BLaER1 treated with 17β-estradiol and CSF1 and Interleukin-3, amounts not matched to agents 10 nM and 100 nM (cell line): Measurements from ENCODE around the gene CIAO2B.

Experiments
- H3K27ac ChIP-seq, 11 experiments: shearing (Covaris generic); formaldehyde crosslinking; 2 replicates each; pipeline ENCODE4 v1.8.1; 2022
- H3K27me3 ChIP-seq, 11 experiments: shearing (Covaris generic); formaldehyde crosslinking; 2 replicates each; pipeline ENCODE4 v1.8.1; 2022
- H3K36me3 ChIP-seq, 11 experiments: shearing (Covaris generic); formaldehyde crosslinking; 2 replicates each; pipeline ENCODE4 v1.8.1; 2022
- H3K4me1 ChIP-seq, 10 experiments: shearing (Covaris generic); formaldehyde crosslinking; 2 replicates each; pipeline ENCODE4 v1.8.1; 2022
- H3K4me2 ChIP-seq, 11 experiments: shearing (Covaris generic); formaldehyde crosslinking; 2 replicates each; pipeline ENCODE4 v1.8.1; 2022
- H3K4me3 ChIP-seq, 10 experiments: shearing (Covaris generic); formaldehyde crosslinking; 2 replicates each; pipeline ENCODE4 v1.8.1; 2022
- H3K9ac ChIP-seq, 11 experiments: shearing (Covaris generic); formaldehyde crosslinking; 2 replicates each; pipeline ENCODE4 v1.8.1; 2022
- H3K9me3 ChIP-seq, 11 experiments: shearing (Covaris generic); formaldehyde crosslinking; replicated peaks in 1 of 11; 2 replicates each; pipeline ENCODE4 v1.8.1; 2022
- H4K20me1 ChIP-seq, 11 experiments: shearing (Covaris generic); formaldehyde crosslinking; 2 replicates each; pipeline ENCODE4 v1.8.1; 2022
- Cebpa-rat ChIP-seq, 11 experiments: shearing (Covaris generic); IDR thresholded peaks; 2 replicates each; pipeline ENCODE4 v1.8.1; 2022

CIAO2B gene

DNA sequence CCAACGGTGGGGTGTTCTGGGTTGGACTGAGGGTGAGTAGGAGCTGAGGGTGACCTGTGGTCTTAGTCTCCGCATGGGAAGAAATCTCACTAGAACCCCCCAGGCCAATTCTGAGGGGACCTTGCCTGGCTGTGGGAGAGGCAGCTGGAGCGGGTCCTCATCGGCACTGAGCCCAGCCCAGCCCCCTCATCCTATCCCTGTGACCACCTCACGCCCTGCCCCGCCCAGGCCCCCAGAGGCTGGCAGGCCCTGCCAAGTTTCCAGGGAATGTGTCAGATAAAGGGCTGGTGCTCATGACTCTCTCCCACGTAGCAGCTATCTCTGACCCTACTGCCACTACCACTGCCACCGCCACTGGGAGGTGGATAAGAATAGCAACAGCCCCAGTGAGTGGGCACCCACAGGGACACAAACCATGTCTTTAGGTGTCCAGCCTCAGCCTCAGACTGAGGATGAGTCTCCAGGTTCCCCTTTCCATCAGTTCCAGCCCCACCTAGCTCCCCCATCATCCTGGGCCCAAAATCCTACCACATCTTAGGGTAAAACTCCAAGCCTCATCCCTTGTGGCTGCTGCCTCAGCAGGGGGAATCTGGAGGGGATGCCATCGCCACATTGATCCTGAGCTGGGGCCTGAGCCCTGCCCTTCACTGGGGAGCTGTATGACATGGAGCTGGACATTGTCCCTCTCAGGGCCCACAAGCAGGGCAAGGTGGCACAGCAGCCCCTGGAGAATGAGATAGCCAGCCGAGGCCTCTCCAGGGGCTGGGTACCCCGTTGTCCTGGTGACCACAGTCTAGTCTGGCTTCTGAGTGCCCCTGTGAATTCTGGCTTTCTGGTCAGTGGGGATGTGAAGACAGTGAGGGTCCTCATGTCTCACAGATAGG is 30.4 kb downstream of the CIAO2B start:
- Histone ChIP-seq H3K27me3 (no peaks in the 10 kb centered on the region), H3K36me3 (no peaks in the 10 kb centered on the region), H3K4me1 (peaks cover 32 to 83% (median 63%) of the 10 kb centered on the region in 10 experiments), H3K27ac (peak overlapping the region in 5 of 11 experiments; percentile 0 to 61 (median 59); a peak in 7 of 22 replicates), H3K9ac (peak overlapping the region in 4 of 11 experiments; percentile 37 to 59 (median 42); a peak in 6 of 22 replicates), H3K9me3 (no peaks in the 10 kb centered on the region), H3K4me2 (peak overlapping the region; percentile 45 to 90 (median 63)), H3K4me3 (0 out of 20 replicates have a peak overlapping the region, but pooled peaks of 1 of the 10 experiments have one; percentile 11), H4K20me1 (no peaks in the 10 kb centered on the region; a peak in 2 of 22 replicates)
- TF ChIP-seq Cebpa-rat (IDR thresholded peaks at IDR 0.05): no peak

DNA sequence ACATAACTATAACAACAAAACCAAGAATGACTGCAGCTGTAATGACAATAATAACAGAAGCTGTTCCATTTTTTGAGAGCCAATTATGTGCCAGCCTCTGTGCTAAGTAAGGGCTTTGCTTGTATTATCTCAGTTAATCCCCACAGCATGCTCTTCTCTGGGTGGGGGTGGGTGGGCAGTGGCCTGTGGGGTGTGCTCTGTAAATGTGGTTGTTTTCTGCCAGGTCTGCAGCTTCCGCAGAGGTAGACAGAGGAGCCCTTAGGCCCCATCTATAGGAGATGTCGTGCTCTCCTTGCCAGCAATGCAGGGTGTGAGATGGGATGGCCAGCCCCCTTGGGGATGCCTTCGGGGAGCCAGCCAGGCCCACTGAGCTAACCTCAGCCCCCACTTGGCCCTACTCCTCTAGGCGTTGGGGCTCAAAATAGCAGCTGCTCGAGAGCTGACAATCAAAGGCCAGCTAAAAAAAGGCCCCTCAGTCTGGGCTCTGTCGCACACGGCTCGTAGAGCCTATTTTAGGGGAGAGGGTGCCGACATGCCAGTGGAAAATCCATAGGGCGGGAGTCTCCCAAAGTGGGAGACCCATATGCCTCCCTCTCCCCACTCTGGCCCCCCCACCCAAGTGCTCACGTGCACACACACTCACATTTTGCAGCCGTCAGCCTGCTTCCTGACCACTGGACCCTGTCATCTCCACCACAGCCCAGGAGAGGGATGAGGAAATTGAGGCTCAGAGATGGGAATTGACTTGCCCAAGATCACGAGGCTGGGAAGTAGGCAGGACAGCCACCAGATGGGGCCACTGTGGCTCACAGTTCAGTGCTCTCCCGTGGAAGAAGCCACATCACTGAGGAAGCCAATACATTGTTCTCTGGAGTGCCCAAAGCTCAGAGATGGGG is 31.3 kb downstream of the CIAO2B start:
- no peaks in the 10 kb centered on the region for H3K36me3 ChIP-seq
- H3K4me2 ChIP-seq: peak overlapping the region; percentile 45 to 90 (median 63)
- H3K27me3 ChIP-seq: no peaks in the 10 kb centered on the region
- H4K20me1 ChIP-seq: no peaks in the 10 kb centered on the region; a peak in 2 of 22 replicates
- H3K9ac ChIP-seq: peak overlapping the region in 4 of 11 experiments; percentile 37 to 59 (median 42); a peak in 6 of 22 replicates
- 0 out of 20 replicates have a peak overlapping the region, but pooled peaks of 1 of the 10 experiments have one; percentile 11 for H3K4me3 ChIP-seq
- peak overlapping the region in 4 of 11 experiments; percentile 52 to 61 (median 60); a peak in 9 of 22 replicates for H3K27ac ChIP-seq
- H3K4me1 ChIP-seq: peaks cover 32 to 74% (median 63%) of the 10 kb centered on the region in 10 experiments
- no peaks in the 10 kb centered on the region for H3K9me3 ChIP-seq
- TF ChIP-seq Cebpa-rat (IDR thresholded peaks at IDR 0.05): no peak

DNA sequence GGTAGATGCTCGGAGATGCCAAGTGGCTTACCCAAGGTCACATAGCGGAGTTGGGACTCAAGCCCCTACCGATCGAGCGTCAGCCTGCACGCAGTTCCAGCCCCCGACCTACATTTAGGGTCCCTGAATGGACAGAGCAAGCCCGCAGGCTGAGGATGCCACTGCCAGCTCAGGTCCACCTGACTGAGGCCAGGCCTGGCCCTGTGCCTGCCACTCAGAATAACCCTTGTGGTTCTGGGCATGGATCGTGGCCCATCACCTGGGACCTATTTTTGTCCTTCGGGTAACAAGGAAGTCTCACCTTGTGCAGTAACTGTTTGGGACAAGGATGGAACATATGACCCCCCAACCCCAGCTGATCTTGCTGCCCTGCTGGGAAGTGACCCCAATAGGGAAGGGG is 32.6 kb downstream of the CIAO2B start:
- Histone ChIP-seq H3K27ac (no peak overlapping the region), H3K4me3 (no peak overlapping the region), H3K36me3 (no peaks in the 10 kb centered on the region), H3K4me2 (peak overlapping the region in 8 of 11 experiments; percentile 12 to 90 (median 35); a peak in 9 of 22 replicates), H3K27me3 (no peaks in the 10 kb centered on the region), H4K20me1 (no peaks in the 10 kb centered on the region), H3K9me3 (no peaks in the 10 kb centered on the region), H3K4me1 (peaks cover 32 to 69% (median 63%) of the 10 kb centered on the region in 10 experiments), H3K9ac (no peak overlapping the region)
- TF ChIP-seq Cebpa-rat (IDR thresholded peaks at IDR 0.05): no peak

DNA sequence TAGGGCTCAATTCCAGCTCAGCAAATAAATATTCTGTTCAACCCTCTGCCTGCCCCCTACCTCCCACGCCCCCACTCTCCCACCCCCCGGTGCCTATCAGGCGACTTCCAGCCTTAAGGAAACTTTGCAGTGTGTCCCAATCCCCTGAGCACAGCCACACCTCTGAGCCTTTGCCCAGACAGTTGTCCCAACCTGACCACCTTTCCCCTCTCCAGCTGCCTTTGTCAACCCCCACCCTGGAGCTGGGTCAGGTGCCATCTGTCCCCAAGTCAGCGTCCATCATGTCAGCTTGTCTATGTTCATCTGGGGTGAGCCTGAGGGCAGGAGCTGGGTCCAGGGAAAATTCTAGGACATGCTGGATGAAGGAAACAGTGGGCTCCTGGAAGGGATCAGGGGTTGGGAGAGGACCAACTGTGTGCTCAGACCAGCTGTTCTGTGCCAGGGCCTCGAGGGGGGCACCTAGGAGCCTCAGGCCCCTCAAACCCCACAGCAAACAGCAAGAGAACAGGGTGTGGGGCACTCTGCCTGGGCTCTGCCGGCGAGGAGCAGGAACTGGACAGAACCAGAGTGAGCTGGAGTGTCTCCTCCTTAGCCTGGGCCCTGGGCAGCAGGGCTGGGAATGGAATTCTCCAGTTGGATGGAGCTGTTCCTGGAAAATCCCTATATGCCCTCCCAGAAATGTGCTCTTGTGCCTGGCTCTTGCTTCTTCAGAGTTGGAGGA is 33.3 kb downstream of the CIAO2B start:
- Histone ChIP-seq H3K4me3 (no peak overlapping the region), H3K27ac (no peak overlapping the region), H3K27me3 (no peaks in the 10 kb centered on the region), H3K36me3 (no peaks in the 10 kb centered on the region), H3K9ac (no peak overlapping the region; a peak in 1 of 22 replicates), H3K4me2 (peak overlapping the region in 6 of 11 experiments; percentile 32 to 90 (median 76); a peak in 8 of 22 replicates), H3K9me3 (no peaks in the 10 kb centered on the region), H4K20me1 (peaks cover 0 to 4% (median 0%) of the 10 kb centered on the region in 11 experiments; a peak in 3 of 22 replicates), H3K4me1 (peaks cover 32 to 73% (median 67%) of the 10 kb centered on the region in 10 experiments)
- no peak for TF ChIP-seq Cebpa-rat (IDR thresholded peaks at IDR 0.05)

DNA sequence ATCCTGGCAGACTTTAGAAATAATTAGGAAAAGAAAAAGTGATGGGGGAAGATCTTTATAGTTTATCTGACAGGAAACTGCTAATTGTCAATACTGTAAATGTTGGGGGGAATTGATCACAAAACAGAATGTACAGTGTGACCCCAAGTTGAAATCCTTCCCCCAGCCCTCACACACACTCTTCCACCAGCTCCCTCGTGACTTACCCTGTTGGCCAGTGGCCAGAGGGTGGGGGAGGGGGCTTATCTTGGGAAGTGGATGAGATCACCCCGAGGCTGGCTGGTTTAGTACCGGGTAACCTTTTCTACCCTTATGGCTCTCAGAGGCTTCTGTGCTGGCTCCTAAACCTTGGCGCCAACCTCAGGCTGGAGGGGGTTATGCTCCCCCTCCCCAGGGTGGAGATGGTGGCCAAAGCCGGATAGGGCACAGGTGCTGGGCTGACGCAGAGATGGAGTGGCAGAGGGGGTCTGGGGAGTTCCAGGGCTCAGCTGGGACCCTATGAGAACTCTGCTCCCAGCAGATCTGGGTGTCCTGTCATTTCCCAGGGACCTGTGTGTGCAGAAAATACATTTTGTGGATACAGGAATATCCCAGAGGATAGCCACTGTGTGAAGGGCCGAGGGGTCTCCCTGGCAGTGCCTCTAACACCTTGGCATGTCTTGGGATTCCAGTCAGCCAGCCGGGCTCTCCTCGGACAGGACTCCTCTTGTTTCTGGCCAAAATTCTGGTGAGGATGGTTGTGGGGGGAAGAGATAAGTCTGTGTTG is 34.1 kb downstream of the CIAO2B start:
- Histone ChIP-seq H3K27me3 (no peaks in the 10 kb centered on the region), H3K4me1 (peaks cover 32 to 73% (median 68%) of the 10 kb centered on the region in 10 experiments), H3K36me3 (no peaks in the 10 kb centered on the region), H3K9me3 (no peaks in the 10 kb centered on the region), H3K27ac (peak overlapping the region in 5 of 11 experiments; percentile 14 to 35 (median 21); a peak in 4 of 22 replicates), H3K4me3 (no peak overlapping the region), H3K4me2 (peak overlapping the region; percentile 24 to 90 (median 62)), H4K20me1 (peaks cover 0 to 8% (median 0%) of the 10 kb centered on the region in 11 experiments; a peak in 4 of 22 replicates), H3K9ac (peak overlapping the region in 6 of 11 experiments; percentile 19 to 52 (median 30); a peak in 6 of 22 replicates)
- no peak for TF ChIP-seq Cebpa-rat (IDR thresholded peaks at IDR 0.05)

DNA sequence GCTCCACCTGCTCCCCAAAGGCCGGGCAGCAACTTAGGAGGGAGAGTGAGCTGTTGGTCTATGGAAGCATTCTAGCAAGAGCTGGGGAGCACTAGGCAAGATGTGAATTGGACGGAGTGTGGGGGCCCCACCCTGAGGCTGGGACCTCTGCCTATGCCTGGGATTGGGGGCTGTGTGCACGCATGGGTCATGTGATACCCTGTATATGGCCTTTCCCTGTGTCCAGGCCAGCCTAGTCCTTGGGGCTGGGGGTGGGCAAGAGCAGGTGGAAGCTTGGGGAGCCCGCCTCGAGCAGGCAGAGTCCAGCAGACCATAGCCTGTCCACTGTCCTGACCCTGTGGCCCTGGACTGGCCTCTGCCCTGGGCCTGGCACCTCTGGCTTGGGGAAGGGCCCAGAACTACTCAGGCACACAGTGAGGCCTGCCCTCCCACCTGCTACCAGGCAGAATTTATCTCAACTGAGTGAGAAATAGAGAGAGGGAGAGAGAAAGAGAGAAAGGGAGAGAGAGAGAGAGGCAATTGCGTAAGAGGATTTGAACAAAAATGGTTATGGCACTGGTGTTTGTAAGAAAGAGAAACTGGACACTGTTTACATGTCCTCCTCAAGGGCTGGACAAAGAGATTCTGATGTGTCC is 34.8 kb downstream of the CIAO2B start:
- H3K27me3 ChIP-seq: no peaks in the 10 kb centered on the region
- TF ChIP-seq Cebpa-rat (IDR thresholded peaks at IDR 0.05): peak in 7 of 11 experiments; percentile 36 to 78 (median 61); a peak in 7 of 22 replicates
- no peaks in the 10 kb centered on the region for H3K9me3 ChIP-seq
- peak overlapping the region in 5 of 11 experiments; percentile 11 to 31 (median 27); a peak in 3 of 22 replicates for H3K9ac ChIP-seq
- H3K4me3 ChIP-seq: no peak overlapping the region
- peaks cover 30 to 71% (median 64%) of the 10 kb centered on the region in 10 experiments for H3K4me1 ChIP-seq
- H3K36me3 ChIP-seq: no peaks in the 10 kb centered on the region
- peaks cover 0 to 14% (median 0%) of the 10 kb centered on the region in 11 experiments; a peak in 7 of 22 replicates for H4K20me1 ChIP-seq
- H3K27ac ChIP-seq: peak overlapping the region in 4 of 11 experiments; percentile 14 to 35 (median 18); a peak in 3 of 22 replicates
- H3K4me2 ChIP-seq: peak overlapping the region; percentile 24 to 90 (median 62); a peak in 21 of 22 replicates

DNA sequence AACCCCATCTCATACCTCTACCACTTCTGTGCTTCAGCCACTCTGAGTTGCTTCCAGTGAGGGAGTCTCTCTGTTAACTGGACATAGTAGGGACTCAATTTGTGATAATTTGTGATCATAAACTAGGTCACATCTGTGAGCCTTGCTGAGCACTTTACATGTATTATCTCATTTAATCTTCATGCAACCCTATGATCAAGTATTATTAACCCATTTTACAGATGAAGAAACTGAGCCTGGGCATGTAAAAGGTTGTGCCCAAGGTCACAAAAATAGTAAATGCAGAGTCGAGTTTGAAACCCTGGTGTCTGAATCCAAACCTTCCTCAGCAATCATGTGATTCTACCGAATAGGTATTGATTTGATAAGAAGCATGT is 35.3 kb downstream of the CIAO2B start:
- H4K20me1 ChIP-seq: peaks cover 0 to 19% (median 0%) of the 10 kb centered on the region in 11 experiments; a peak in 7 of 22 replicates
- TF ChIP-seq Cebpa-rat (IDR thresholded peaks at IDR 0.05): no peak
- no peaks in the 10 kb centered on the region for H3K36me3 ChIP-seq
- no peak overlapping the region for H3K4me3 ChIP-seq
- H3K9me3 ChIP-seq: no peaks in the 10 kb centered on the region
- H3K27me3 ChIP-seq: no peaks in the 10 kb centered on the region
- peaks cover 25 to 66% (median 59%) of the 10 kb centered on the region in 10 experiments for H3K4me1 ChIP-seq
- H3K27ac ChIP-seq: no peak overlapping the region
- no peak overlapping the region for H3K9ac ChIP-seq
- H3K4me2 ChIP-seq: no peak overlapping the region
